SK-N-SH treated with all-trans-retinoic acid at 6 μM for 48 hours (cell line): ENCODE measurements around the gene KLRF1.

Experiments used
- ATAC-seq: fragments of 200-7000 bp; cut with Tn5 transposase; 3 replicates; pipeline ENCODE4 v1.9.1; 2020; ENCODE audit warnings: mild to moderate bottlenecking, moderate library complexity
- ARNTL ChIP-seq: fragments of 450-650 bp; formaldehyde crosslinking; IDR thresholded peaks from 2 replicates; pipeline ENCODE4 v1.5.0; 2020; ENCODE audit warnings: low read depth, mild to moderate bottlenecking, moderate library complexity, borderline replicate concordance
- BACH2 ChIP-seq: fragments of 250-450 bp; sonication (Bioruptor Pico); IDR thresholded peaks from 2 replicates; pipeline ENCODE4 v1.9.0; 2021; ENCODE audit warnings: mild to moderate bottlenecking, borderline replicate concordance
- CREB5 ChIP-seq: fragments of 250-450 bp; sonication (Bioruptor Pico); IDR thresholded peaks from 2 replicates; pipeline ENCODE4 v1.5.1; 2020; ENCODE audit warnings: low read depth, mild to moderate bottlenecking, moderate library complexity
- CSDC2 ChIP-seq: fragments of 250-450 bp; sonication (Bioruptor Pico); IDR thresholded peaks from 2 replicates; pipeline ENCODE4 v1.5.0; 2020; ENCODE audit warnings: mild to moderate bottlenecking, moderate library complexity
- ESRRG ChIP-seq: fragments of 250-450 bp; sonication (Bioruptor Pico); IDR thresholded peaks from 2 replicates; pipeline ENCODE4 v1.6.1; 2021; ENCODE audit warnings: mild to moderate bottlenecking
- GLIS3 ChIP-seq: fragments of 250-450 bp; sonication (Bioruptor Pico); IDR thresholded peaks from 2 replicates; pipeline ENCODE4 v1.5.0; 2020; ENCODE audit warnings: mild to moderate bottlenecking, moderate library complexity
- OSR1 ChIP-seq: fragments of 250-450 bp; sonication (Bioruptor Pico); IDR thresholded peaks from 2 replicates; pipeline ENCODE4 v1.8.0; 2022; ENCODE audit warnings: moderate library complexity, mild to moderate bottlenecking, inconsistent platforms
- PATZ1 ChIP-seq: fragments of 250-450 bp; sonication (Bioruptor Pico); IDR thresholded peaks from 2 replicates; pipeline ENCODE4 v1.8.0; 2020; ENCODE audit warnings: mild to moderate bottlenecking, moderate library complexity, borderline replicate concordance
- POU6F1 ChIP-seq: fragments of 250-450 bp; sonication (Bioruptor Pico); IDR thresholded peaks from 2 replicates; pipeline ENCODE4 v1.8.0; 2021; ENCODE audit warnings: low read depth, mild to moderate bottlenecking, moderate library complexity, borderline replicate concordance
- PPARA ChIP-seq: fragments of 250-450 bp; sonication (Bioruptor Pico); IDR thresholded peaks from 2 replicates; pipeline ENCODE4 v1.5.0; 2020; ENCODE audit warnings: mild to moderate bottlenecking, borderline replicate concordance
- RARB ChIP-seq: fragments of 250-450 bp; sonication (Bioruptor Pico); IDR thresholded peaks from 2 replicates; pipeline ENCODE4 v1.8.0; 2021; ENCODE audit warnings: mild to moderate bottlenecking, moderate library complexity
- SNAI2 ChIP-seq: fragments of 250-450 bp; sonication (Bioruptor Pico); IDR thresholded peaks from 2 replicates; pipeline ENCODE4 v1.5.0; 2020; ENCODE audit warnings: mild to moderate bottlenecking, moderate library complexity
- TCF4 ChIP-seq: fragments of 250-450 bp; sonication (Bioruptor Pico); IDR thresholded peaks from 2 replicates; pipeline ENCODE4 v1.8.0; 2021; ENCODE audit warnings: mild to moderate bottlenecking, moderate library complexity, borderline replicate concordance
- TOX ChIP-seq: fragments of 250-450 bp; sonication (Bioruptor Pico); IDR thresholded peaks from 2 replicates; pipeline ENCODE4 v1.8.0; 2021; ENCODE audit warnings: mild to moderate bottlenecking, moderate library complexity, borderline replicate concordance
- TSHZ2 ChIP-seq: fragments of 250-450 bp; sonication (Bioruptor Pico); IDR thresholded peaks from 2 replicates; pipeline ENCODE4 v1.5.0; 2020; ENCODE audit warnings: mild to moderate bottlenecking, moderate library complexity
- ZC3H10 ChIP-seq: fragments of 250-450 bp; sonication (Bioruptor Pico); IDR thresholded peaks from 2 replicates; pipeline ENCODE4 v1.5.1; 2021; ENCODE audit warnings: mild to moderate bottlenecking, moderate library complexity
- ZFP3 ChIP-seq: fragments of 250-450 bp; sonication (Bioruptor Pico); IDR thresholded peaks from 2 replicates; pipeline ENCODE4 v1.5.0; 2020; ENCODE audit warnings: mild to moderate bottlenecking, moderate library complexity
- ZFP30 ChIP-seq: fragments of 450-650 bp; formaldehyde crosslinking; IDR thresholded peaks from 2 replicates; pipeline ENCODE4 v1.5.0; 2022; ENCODE audit warnings: mild to moderate bottlenecking, moderate library complexity
- ZNF565 ChIP-seq: fragments of 450-650 bp; formaldehyde crosslinking; conservative IDR thresholded peaks from 2 replicates; pipeline ENCODE4 v1.5.0; 2020; ENCODE audit warnings: low read depth, mild to moderate bottlenecking, moderate library complexity
- ZNF70 ChIP-seq: fragments of 450-650 bp; formaldehyde crosslinking; IDR thresholded peaks from 2 replicates; pipeline ENCODE4 v1.5.0; 2020; ENCODE audit warnings: mild to moderate bottlenecking, moderate library complexity
- ZNF8 ChIP-seq: fragments of 450-650 bp; formaldehyde crosslinking; IDR thresholded peaks from 2 replicates; pipeline ENCODE4 v1.5.0; 2020; ENCODE audit warnings: mild to moderate bottlenecking, moderate library complexity
- TF ChIP-seq, protein P1 (sequence below): fragments of 250-450 bp; sonication (Bioruptor Pico); IDR thresholded peaks from 2 replicates; pipeline ENCODE4 v1.5.1; 2021; ENCODE audit warnings: mild to moderate bottlenecking, moderate library complexity

The KLRF1 gene

DNA sequence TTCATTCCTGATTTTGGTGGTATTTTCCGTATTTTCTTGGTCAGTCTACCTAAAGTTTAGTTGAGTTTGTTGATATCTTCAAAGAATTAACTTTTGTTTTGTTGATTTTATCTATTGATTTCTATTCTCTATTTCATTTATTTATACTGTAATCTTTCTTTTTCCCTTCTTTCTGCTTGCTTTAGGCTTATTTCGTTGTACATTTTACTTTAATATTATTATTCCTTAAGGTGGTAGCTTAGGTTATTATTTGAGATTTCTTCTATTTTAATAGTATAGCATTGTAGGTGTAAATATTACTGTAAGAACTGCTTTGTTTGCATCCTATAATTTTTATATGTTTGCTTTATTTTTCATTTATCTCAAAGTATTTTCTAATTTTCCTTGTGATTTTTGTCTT lies 21.4 kb upstream of the KLRF1 start (continued):
- TF ChIP-seq, protein P1, sequence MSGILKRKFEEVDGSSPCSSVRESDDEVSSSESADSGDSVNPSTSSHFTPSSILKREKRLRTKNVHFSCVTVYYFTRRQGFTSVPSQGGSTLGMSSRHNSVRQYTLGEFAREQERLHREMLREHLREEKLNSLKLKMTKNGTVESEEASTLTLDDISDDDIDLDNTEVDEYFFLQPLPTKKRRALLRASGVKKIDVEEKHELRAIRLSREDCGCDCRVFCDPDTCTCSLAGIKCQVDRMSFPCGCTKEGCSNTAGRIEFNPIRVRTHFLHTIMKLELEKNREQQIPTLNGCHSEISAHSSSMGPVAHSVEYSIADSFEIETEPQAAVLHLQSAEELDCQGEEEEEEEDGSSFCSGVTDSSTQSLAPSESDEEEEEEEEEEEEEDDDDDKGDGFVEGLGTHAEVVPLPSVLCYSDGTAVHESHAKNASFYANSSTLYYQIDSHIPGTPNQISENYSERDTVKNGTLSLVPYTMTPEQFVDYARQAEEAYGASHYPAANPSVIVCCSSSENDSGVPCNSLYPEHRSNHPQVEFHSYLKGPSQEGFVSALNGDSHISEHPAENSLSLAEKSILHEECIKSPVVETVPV (CRISPR knock-in tag) = no peak
- TF ChIP-seq TOX (CRISPR knock-in tag) = no peak

DNA sequence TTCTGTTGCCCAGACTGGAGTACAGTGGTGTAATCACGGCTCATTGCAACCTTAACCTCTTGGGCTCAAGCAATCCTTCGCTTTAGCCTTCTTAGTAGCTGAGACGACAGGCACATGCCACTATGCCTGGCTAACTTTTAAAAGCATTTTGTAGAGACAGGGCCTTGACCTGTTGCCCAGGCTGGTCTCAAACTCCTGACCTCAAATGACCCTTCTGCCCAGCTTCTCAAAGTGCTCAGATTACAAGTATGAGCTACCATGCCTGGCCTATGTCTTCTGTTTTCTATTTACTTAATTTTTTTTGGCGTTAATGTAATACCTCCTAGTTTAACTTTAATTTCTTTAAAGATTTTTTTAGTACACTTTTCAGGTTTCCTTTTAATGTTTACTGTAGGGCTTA lies 20.6 kb upstream of the KLRF1 start:
- no peak for ATAC-seq
- no peak for TF ChIP-seq SNAI2 (CRISPR knock-in tag)
- no peak for TF ChIP-seq TOX (CRISPR knock-in tag)
- no peak for TF ChIP-seq CSDC2 (CRISPR knock-in tag)
- no peak for TF ChIP-seq ZNF565
- no peak for TF ChIP-seq ZNF8
- no peak for TF ChIP-seq ARNTL (CRISPR knock-in tag)
- TF ChIP-seq TCF4 = no peak
- no peak for TF ChIP-seq BACH2
- TF ChIP-seq ZFP30 = no peak
- TF ChIP-seq ESRRG (CRISPR knock-in tag) = no peak
- no peak for TF ChIP-seq RARB
- no peak for TF ChIP-seq ZNF70 (CRISPR knock-in tag)
- no peak for TF ChIP-seq POU6F1 (CRISPR knock-in tag)
- no peak for TF ChIP-seq ZC3H10 (CRISPR knock-in tag)
- TF ChIP-seq TSHZ2 (CRISPR knock-in tag) = no peak
- TF ChIP-seq GLIS3 (CRISPR knock-in tag) = no peak
- no peak for TF ChIP-seq ZFP3 (CRISPR knock-in tag)
- TF ChIP-seq PPARA (CRISPR knock-in tag) = no peak
- TF ChIP-seq, all 23 proteins: peak for 0

GRCh38 chr12:9808504-9808903 lies 18.8 kb upstream of the KLRF1 start:
- no peak for TF ChIP-seq CSDC2 (CRISPR knock-in tag)
- no peak for TF ChIP-seq RARB
- no peak for TF ChIP-seq ZFP3 (CRISPR knock-in tag)
- TF ChIP-seq ZNF70 (CRISPR knock-in tag) = no peak
- TF ChIP-seq SNAI2 (CRISPR knock-in tag) = no peak
- no peak for TF ChIP-seq OSR1 (CRISPR knock-in tag)
- TF ChIP-seq ESRRG (CRISPR knock-in tag) = no peak
- no peak for ATAC-seq

DNA sequence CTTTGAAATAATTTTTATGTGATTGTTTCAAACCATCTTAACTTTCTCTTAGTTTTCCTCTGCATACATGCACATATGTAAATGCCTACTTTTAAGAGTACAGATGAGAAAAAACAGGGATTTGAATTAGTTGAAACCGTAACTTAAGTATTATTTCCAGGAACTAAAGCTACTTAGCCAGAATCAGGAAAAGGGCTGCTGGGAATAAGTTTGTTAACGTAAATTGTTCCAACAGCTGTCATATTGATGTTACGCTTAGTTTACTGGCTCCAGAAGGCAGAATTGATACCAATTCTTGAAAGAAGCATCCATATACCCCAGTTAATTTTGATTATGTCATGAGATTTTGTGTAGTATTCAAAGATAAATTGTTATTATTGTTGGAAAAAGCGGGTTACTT lies 17.9 kb upstream of the KLRF1 start:
- ATAC-seq = no peak
- TF ChIP-seq ESRRG (CRISPR knock-in tag) (no peak), PATZ1 (CRISPR knock-in tag) (no peak)

DNA sequence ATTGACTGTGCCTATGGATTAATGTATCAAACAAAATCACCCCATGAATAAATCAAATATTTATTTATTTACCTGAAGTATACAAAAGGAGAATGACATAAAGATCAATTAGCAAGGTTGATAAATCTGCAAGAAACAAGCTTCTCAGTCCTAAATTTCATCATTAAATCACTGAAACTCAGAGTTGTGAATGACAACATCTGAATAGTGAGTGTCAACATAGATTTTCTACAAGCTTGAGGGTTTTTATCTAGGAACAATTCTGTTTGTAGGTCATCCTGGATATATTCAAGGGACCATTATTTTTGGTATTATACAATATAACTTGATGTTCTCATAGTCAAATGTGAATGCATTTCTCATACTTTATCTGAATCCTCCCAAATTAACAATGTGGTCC lies 17.4 kb upstream of the KLRF1 start:
- ATAC-seq = no peak
- TF ChIP-seq ZNF70 (CRISPR knock-in tag) (no peak), CSDC2 (CRISPR knock-in tag) (no peak), SNAI2 (CRISPR knock-in tag) (no peak), PATZ1 (CRISPR knock-in tag) (no peak), OSR1 (CRISPR knock-in tag) (no peak), TCF4 (no peak), CREB5 (CRISPR knock-in tag) (no peak), TOX (CRISPR knock-in tag) (no peak), PPARA (CRISPR knock-in tag) (no peak)
